GM19468 (cell line): Measurements from ENCODE around the gene STMN1.

ENCODE experiments used
- ATAC-seq: cut with Tn5 transposase; IDR thresholded peaks from one replicate; pipeline ENCODE4 v1.9.1; 2021; ENCODE audit warnings: mild to moderate bottlenecking, moderate library complexity, moderate number of reproducible peaks; ENCODE audit not compliant: unreplicated experiment; ENCODE audit errors: extremely low read depth

STMN1 gene

DNA sequence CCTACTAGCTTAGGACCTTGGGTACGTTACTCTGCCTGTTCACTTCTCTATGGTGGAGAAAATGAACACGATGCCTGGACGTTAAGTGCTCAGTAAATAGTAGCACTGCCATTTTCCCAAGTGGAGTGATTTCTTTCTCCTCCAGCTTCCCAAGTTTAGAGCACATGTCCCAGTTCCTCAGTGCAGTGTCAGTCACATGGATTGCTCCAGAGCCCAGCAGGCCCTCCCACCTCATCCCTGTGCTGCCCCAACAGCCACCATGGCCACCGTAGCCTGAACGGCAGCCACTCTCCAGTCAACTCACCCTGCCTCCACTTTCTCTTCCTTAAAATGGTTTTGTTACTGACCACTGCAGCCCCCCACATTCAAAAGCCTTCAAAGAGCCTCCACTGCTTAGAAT is 8.5 kb downstream of the STMN1 start:
- ATAC-seq, result no peak

- ATAC-seq, result no peak
Measured at GRCh38 chr1:25896266-25896665, 10.0 kb downstream of the STMN1 start.

DNA sequence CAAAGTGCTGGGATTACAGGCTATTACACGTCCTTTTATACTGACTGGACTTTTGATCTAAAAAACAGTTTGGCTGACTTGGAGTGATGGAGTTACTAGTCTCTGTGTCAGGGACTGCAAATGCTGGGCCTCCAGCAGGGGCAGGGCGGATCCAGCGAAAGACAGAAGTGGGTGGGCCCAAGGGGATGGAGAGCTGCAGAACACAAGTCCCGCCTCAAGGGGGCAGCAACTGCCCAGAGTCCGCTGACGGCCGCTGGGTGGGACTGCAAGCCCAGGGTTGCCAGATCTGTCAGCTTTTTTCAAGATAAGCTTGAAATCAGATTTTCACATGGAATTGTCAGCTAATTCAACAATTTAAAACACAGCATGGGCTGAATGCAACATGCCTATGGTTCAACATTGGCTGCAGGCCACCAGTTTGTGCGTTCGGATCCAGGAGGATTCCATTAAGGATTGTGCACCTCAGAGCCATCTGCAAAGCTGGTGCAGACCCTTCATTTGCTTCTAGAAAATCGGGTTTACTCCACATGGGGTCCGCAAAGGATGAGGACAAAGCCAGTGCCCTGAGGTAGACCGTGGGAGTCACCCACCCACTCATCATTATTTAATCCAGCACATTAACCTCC is 10.7 kb downstream of the STMN1 start:
- no peak for ATAC-seq

GRCh38 chr1:25893116-25893515 is 13.1 kb downstream of the STMN1 start:
- no peak for ATAC-seq

GRCh38 chr1:25891606-25892005 is 14.6 kb downstream of the STMN1 start:
- no peak for ATAC-seq

DNA sequence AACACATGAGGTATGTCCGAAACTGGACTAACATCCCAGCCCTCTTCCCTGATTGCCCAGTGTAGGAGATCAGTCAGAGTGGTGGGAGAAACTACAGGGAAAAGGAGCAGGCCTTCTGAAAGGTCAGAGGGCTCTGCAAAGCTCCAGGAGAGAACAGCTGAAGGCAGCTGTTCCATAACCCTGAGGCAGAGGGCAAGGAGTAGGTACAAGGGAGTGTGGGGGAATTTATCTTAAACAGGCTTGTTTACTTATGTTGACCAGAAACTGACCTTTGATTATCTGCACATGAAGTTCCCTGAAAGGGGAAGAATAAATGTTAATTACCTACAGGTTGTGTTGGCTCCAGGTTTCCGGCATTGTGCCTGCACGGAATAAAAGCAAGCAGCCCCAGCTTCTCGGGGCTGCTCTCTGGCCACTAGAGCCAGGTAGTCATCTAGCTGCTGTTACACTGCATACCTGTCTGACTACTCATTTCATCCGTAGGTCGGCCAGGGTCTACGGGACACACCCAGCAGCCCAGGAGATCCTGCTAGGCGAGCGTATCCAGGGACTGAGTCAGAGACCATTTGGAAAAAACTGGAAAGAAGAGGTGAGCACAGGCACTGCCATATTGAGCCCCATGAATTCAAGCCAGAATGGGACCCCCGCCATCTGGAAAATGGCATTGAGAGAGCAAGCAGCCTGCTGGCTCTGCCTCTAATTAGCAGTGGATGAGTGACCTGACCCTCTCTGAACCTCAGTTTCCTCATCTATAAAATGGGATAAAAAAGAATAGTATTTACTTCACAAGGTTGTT is 15.8 kb downstream of the STMN1 start:
- ATAC-seq, result no peak

GRCh38 chr1:25889470-25889869 is 16.7 kb downstream of the STMN1 start:
- no peak for ATAC-seq

DNA sequence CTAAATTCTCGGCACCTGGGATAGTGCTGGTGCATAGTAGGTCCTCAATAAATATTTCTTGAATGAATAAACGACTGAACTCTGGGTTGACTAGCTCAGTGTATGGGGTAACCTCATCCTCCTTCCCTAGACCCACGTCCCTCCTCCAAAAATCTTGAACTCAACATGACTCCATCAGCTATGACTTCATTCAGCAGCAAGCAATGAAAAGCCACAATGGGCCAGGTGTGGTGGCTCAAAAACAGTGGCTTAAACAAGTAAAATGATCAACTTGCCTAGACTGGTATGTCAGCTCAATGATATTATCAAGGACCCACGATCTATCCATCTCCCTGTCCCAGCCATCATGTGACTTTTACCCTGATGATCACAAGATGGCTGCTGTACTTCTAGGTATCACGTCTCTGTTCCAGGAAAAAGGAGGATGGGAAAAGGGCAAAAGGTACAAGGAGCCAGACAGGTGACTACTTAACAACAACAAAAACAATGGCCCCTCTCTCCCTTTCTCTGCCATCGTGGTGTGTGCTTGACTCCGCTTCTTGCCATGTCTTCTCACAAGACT is 17.7 kb downstream of the STMN1 start:
- no peak for ATAC-seq

GRCh38 chr1:25885602-25886001 is 20.6 kb downstream of the STMN1 start:
- ATAC-seq, result no peak

GRCh38 chr1:25881266-25881665 is 25.0 kb downstream of the STMN1 start:
- no peak for ATAC-seq

GRCh38 chr1:25880518-25880917 is 25.7 kb downstream of the STMN1 start:
- no peak for ATAC-seq

- ATAC-seq, result no peak
Measured at GRCh38 chr1:25879675-25880074, 26.5 kb downstream of the STMN1 start.

DNA sequence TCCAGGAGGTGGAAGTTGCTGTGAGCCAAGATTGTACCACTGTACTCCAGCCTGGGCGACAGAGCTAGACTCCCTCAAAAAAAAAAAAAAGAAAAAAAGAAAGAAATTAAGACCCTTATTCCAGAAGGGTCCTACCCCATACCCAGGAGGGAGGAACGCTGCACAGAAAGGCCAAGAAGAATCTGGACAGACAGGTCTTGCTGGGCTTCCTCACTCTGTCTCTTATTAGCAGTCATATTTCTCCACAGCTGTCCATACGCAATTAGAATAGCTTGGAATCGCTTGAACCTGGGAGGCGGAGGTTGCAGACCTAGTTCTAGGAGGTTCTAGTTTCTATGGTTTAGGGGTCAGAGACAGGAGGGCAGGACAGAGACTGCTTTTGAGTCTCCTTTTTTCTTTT is 27.5 kb downstream of the STMN1 start:
- no peak for ATAC-seq

GRCh38 chr1:25877155-25877554 is 29.1 kb downstream of the STMN1 start:
- no peak for ATAC-seq

GRCh38 chr1:25876693-25877077 is 29.5 kb downstream of the STMN1 start:
- no peak for ATAC-seq

GRCh38 chr1:25875856-25876692 is 30.1 kb downstream of the STMN1 start:
- no peak for ATAC-seq

DNA sequence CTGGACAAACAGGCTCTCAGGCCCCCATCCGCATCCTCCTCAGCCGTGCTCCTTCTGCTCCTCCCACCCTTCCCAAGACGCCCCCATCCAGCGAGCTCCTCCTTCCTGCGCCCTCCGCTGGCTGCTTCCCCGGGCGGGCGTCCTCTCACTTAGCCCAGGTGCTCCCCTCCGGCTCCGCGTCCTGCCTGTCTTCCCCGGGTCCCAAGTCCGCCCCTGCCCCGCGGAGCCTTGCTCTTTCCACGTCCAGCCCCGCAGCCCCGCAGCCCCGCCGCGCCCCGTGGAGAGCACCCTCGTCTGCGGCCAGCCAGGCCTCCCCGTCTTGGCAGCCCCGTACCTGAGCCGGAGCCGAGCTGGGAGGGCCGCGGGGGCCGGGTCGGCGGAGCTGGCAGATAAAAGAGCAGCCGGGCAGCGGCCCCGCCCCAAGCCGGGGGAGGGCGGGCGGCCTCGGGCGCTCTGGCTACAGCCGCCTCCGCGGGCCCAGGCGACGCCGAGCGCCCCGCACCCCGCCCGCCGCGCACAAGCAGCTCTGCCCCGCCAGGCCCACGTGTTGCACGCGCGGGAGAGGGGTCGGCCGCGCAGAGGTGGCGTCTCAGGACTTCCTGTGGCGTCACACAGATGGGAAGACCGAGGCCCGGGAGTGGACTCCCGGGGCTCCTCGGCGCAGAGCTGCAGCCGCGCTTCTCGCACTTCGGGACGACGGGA is 30.9 kb downstream of the STMN1 start, which contains the start of gene PAQR7:
PAQR7 (minus strand) TSS at position 555 of the 702 bp plus-strand sequence. CDS start 11,869 bp downstream, outside the sequence.
- ATAC-seq, result peak; percentile 30

DNA sequence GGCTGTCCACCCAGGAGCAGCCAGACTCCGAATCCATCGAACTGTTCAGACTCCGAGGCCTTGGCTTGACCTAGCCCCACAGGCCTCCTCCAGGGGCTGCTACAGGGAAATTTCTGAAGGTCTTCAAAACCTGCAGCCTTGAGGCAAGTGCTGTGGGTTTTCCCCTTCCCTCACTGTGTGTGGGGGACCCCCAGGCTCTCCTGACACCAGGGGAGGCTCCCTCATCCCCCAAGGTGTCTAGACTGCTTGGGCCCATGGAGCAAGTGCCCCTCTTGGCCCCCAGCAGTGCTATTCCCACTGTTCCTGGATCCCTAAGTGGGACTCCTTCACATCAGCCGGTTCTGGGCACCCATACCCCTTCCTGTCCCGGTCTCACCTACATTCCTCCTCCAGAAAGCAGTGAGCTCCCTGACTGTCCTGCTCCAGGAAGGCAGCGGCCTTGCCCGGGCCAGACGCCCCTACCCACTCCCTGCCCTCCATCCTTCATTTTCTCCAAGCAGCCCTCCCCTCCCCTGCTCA is 31.5 kb downstream of the STMN1 start:
- ATAC-seq, result no peak

DNA sequence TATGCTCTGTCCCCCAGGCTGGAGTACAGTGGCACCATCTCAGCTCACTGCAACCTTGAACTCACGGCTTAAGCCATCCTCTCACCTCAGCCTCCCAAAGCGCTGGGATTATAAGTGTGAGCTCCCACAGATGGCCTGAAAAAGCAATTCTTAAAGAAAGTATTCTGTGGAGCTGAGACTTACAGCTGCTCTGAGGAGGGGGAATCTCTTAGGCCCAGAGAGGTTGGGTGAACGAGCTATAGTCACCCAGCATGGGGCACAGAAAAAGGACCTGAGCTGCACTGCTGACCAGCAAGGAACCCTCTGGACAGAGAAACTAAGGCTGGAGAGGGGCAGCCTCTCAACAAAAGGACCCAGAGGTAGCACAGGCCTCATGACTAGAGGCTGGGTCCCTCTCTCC is 32.0 kb downstream of the STMN1 start:
- ATAC-seq, result no peak

DNA sequence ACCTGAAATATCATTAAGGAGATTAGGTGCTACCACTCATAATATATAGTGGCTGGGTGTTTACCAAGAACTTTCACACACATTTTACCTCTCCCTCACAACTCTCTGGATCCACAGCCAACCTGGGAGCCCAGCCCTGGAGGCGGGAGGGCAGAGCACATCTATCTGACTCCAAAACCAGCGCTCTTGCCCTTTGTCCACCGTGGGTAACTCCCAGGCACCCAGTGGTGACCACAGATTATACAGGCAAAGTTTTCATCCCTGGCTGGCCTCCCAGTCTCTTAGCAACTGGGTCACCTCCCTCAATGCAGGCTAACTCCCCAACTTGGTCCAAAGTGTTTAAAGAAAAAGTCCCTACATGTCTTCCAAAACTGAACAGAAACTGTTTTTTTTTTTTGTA is 33.1 kb downstream of the STMN1 start:
- no peak for ATAC-seq
